GM23338 (cell line): Measurements from ENCODE around the gene FNDC3B.

ENCODE experiments used
- REST ChIP-seq: IDR thresholded peaks from one replicate; pipeline ENCODE4 v1.6.1; 2018; ENCODE audit warnings: antibody characterized with exemption; ENCODE audit not compliant: unreplicated experiment
- STAT1 ChIP-seq: IDR thresholded peaks from one replicate; pipeline ENCODE4 v1.6.1; 2016; ENCODE audit warnings: antibody characterized with exemption; ENCODE audit not compliant: unreplicated experiment
- TF ChIP-seq, protein P1 (sequence below), 2 experiments: fragments of 200-600 bp in 1 of 2; sonication (generic) in 1 of 2; conservative IDR thresholded peaks; 2 replicates each; pipeline versions ENCODE4 v1.5.1 to v1.6.1; 2016 to 2017; ENCODE audit warnings: antibody characterized with exemption in 2 of 2, low read depth in 2 of 2, mild to moderate bottlenecking in 2 of 2, moderate library complexity in 1 of 2

GRCh38 chr3:172190980-172191379 lies 151.6 kb downstream of the FNDC3B start:
- TF ChIP-seq REST (no peak), STAT1 (no peak)
- TF ChIP-seq, protein P1, sequence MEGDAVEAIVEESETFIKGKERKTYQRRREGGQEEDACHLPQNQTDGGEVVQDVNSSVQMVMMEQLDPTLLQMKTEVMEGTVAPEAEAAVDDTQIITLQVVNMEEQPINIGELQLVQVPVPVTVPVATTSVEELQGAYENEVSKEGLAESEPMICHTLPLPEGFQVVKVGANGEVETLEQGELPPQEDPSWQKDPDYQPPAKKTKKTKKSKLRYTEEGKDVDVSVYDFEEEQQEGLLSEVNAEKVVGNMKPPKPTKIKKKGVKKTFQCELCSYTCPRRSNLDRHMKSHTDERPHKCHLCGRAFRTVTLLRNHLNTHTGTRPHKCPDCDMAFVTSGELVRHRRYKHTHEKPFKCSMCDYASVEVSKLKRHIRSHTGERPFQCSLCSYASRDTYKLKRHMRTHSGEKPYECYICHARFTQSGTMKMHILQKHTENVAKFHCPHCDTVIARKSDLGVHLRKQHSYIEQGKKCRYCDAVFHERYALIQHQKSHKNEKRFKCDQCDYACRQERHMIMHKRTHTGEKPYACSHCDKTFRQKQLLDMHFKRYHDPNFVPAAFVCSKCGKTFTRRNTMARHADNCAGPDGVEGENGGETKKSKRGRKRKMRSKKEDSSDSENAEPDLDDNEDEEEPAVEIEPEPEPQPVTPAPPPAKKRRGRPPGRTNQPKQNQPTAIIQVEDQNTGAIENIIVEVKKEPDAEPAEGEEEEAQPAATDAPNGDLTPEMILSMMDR (conservative IDR thresholded peaks at IDR 0.05; ENCODE audit: low read depth in 2 of 2): no peak
